ENCODE data around the gene TST. TPM values are rescaled to one million over a fixed set of nuclear protein-coding genes. Genes with fewer than 3 reads are reported as not detected.
A peak's percentile ranks its signal among the peaks of the same experiment; 100 is the strongest.

Gene TST
- total and polyA plus RNA-seq, 2 donors (not counting 1 experiment from before 2014, with no cell fraction given), result 1.4 to 5.9 TPM

DNA sequence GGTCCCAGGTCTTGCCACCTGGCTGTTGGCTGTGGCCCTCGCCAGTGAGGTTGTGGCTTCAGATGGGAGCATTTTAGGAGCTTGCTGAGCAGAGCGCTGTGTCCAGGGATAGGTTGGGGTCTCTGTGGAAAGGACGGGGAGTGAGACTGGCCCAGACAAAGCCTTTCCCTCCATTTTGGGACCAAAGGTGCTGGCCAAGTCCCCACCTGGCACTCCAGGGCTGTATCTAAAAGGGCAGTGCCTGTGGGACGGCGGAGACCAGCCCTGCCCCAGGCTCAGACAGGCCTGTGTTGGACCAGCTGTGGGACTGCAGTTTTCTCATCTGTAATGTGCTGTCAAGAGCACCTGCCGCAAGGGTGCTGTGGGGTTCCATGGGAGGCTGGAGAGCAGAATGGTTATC lies 27.3 kb upstream of the TST start:
- no peak overlapping the region for H3K27ac ChIP-seq (ENCODE audit: low read length in 2 of 2)
- no peaks in the 10 kb centered on the region for H3K9me3 ChIP-seq (ENCODE audit: control extremely low read depth in 1 of 3, control insufficient read depth in 2 of 3, insufficient read depth in 1 of 3, low read length in 2 of 3)
- H3K4me3 ChIP-seq (ENCODE audit: control extremely low read depth in 1 of 5, extremely low read depth in 1 of 5, insufficient read depth in 1 of 5, low read depth in 2 of 5, low read length in 4 of 5), result no peak overlapping the region
- no peak overlapping the region for H3K4me2 ChIP-seq (replicated peaks; ENCODE audit: low read depth, low read length, poor library complexity, severe bottlenecking)
- CTCF ChIA-PET, result interaction anchor here (0.5 kb wide), 1 partner anchor 497 kb away, joined by 3 read pairs; no protein-coding TSS in a partner anchor
- no peak for DNase-seq
- TF ChIP-seq, protein P1, sequence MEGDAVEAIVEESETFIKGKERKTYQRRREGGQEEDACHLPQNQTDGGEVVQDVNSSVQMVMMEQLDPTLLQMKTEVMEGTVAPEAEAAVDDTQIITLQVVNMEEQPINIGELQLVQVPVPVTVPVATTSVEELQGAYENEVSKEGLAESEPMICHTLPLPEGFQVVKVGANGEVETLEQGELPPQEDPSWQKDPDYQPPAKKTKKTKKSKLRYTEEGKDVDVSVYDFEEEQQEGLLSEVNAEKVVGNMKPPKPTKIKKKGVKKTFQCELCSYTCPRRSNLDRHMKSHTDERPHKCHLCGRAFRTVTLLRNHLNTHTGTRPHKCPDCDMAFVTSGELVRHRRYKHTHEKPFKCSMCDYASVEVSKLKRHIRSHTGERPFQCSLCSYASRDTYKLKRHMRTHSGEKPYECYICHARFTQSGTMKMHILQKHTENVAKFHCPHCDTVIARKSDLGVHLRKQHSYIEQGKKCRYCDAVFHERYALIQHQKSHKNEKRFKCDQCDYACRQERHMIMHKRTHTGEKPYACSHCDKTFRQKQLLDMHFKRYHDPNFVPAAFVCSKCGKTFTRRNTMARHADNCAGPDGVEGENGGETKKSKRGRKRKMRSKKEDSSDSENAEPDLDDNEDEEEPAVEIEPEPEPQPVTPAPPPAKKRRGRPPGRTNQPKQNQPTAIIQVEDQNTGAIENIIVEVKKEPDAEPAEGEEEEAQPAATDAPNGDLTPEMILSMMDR (IDR thresholded peaks at IDR 0.05), result no peak
- TF ChIP-seq EZH2 (IDR thresholded peaks at IDR 0.05; ENCODE audit: borderline replicate concordance, insufficient read depth, low read depth, low read length, poor library complexity, severe bottlenecking), result no peak
- H3K27me3 ChIP-seq (replicated peaks in 1 of 4; ENCODE audit: control extremely low read depth in 1 of 4, control insufficient read depth in 3 of 4, insufficient read depth in 4 of 4, low read length in 3 of 4), result no peaks in the 10 kb centered on the region
- ATAC-seq (ENCODE audit: low read depth), result no peak
- H3K27ac Mint-ChIP-seq, result no peak overlapping the region
- POLR2A ChIA-PET, result no interaction called here
- no peak overlapping the region for H2AFZ ChIP-seq (ENCODE audit: insufficient read depth, low read depth, low read length, poor library complexity, severe bottlenecking)
- intact Hi-C loops (cut with micrococcal nuclease), result loop anchor here (10.0 kb wide), 1 partner anchor 192 kb away; no protein-coding TSS in a partner anchor
- no peaks in the 10 kb centered on the region for H4K20me1 ChIP-seq (ENCODE audit: control insufficient read depth, insufficient read depth, low read length, poor library complexity, severe bottlenecking)
- no peak overlapping the region for H3K9ac ChIP-seq (ENCODE audit: low read length)
- 95% methylated on average over 6 of the region's 6 CpGs for WGBS (ENCODE audit: insufficient coverage)
- no peaks in the 10 kb centered on the region for H3K9me3 Mint-ChIP-seq (ENCODE audit: insufficient read depth)
- H3K4me3 Mint-ChIP-seq, result no peak overlapping the region
- H3K27me3 Mint-ChIP-seq, result peaks cover 2% of the 10 kb centered on the region
- peaks cover 17% of the 10 kb centered on the region for H3K4me1 Mint-ChIP-seq
- H3K4me1 ChIP-seq (ENCODE audit: control insufficient read depth in 2 of 2, insufficient read depth in 2 of 2, low read length in 2 of 2), result peaks cover 9 to 17% of the 10 kb centered on the region in 2 donors
- H3K79me2 ChIP-seq (ENCODE audit: control insufficient read depth, insufficient read depth, low read length), result no peaks in the 10 kb centered on the region
- no peaks in the 10 kb centered on the region for H3K36me3 ChIP-seq (replicated peaks in 1 of 2; ENCODE audit: control extremely low read depth in 1 of 2, control insufficient read depth in 1 of 2, extremely low read depth in 1 of 2, insufficient read depth in 2 of 2, low read length in 1 of 2)

DNA sequence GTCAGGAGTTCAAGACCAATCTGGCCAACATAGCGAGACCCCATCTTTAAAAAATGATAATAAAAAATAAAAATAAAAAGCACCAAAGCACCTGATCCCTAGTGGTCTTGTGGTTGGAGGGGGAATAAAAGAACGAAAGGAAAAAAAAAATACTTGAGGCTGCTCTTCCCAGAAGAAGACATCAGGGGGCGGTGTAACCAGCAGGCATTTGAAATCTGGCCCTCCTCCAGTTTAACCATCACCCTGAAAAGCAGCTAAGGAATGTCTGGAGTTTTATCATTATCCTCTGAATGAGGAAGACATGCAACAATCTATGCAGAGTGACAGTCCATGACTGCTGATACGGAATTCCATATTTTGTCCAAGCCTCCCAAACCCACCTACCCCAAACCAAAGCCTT lies 26.7 kb upstream of the TST start:
- Histone ChIP-seq H3K9me3 (ENCODE audit: control extremely low read depth in 1 of 3, control insufficient read depth in 2 of 3, insufficient read depth in 1 of 3, low read length in 2 of 3) (no peaks in the 10 kb centered on the region), H3K79me2 (ENCODE audit: control insufficient read depth, insufficient read depth, low read length) (no peaks in the 10 kb centered on the region), H3K4me3 (ENCODE audit: control extremely low read depth in 1 of 5, extremely low read depth in 1 of 5, insufficient read depth in 1 of 5, low read depth in 2 of 5, low read length in 4 of 5) (no peak overlapping the region), H3K4me1 (ENCODE audit: control insufficient read depth in 2 of 2, insufficient read depth in 2 of 2, low read length in 2 of 2) (peaks cover 9 to 14% of the 10 kb centered on the region in 2 donors), H3K9ac (ENCODE audit: low read length) (no peak overlapping the region), H2AFZ (ENCODE audit: insufficient read depth, low read depth, low read length, poor library complexity, severe bottlenecking) (no peak overlapping the region), H3K36me3 (replicated peaks in 1 of 2; ENCODE audit: control extremely low read depth in 1 of 2, control insufficient read depth in 1 of 2, extremely low read depth in 1 of 2, insufficient read depth in 2 of 2, low read length in 1 of 2) (no peaks in the 10 kb centered on the region), H3K27me3 (replicated peaks in 1 of 4; ENCODE audit: control extremely low read depth in 1 of 4, control insufficient read depth in 3 of 4, insufficient read depth in 4 of 4, low read length in 3 of 4) (no peaks in the 10 kb centered on the region), H3K27ac (ENCODE audit: low read length in 2 of 2) (no peak overlapping the region), H3K4me2 (replicated peaks; ENCODE audit: low read depth, low read length, poor library complexity, severe bottlenecking) (peak overlapping the region; percentile 20), H4K20me1 (ENCODE audit: control insufficient read depth, insufficient read depth, low read length, poor library complexity, severe bottlenecking) (no peaks in the 10 kb centered on the region)
- Mint-ChIP-seq H3K4me3 (no peak overlapping the region), H3K9me3 (ENCODE audit: insufficient read depth) (no peaks in the 10 kb centered on the region), H3K27ac (no peak overlapping the region), H3K4me1 (peaks cover 15% of the 10 kb centered on the region), H3K27me3 (peaks cover 4% of the 10 kb centered on the region)
- intact Hi-C loops (cut with micrococcal nuclease), result loop anchor here (10.0 kb wide), 1 partner anchor 191 kb away; no protein-coding TSS in a partner anchor
- TF ChIP-seq EZH2 (IDR thresholded peaks at IDR 0.05; ENCODE audit: borderline replicate concordance, insufficient read depth, low read depth, low read length, poor library complexity, severe bottlenecking), result no peak
- TF ChIP-seq, protein P1 (IDR thresholded peaks at IDR 0.05), result peak; percentile 41
- no CpG with 5 or more reads among the region's 4 CpGs for WGBS (ENCODE audit: insufficient coverage)
- CTCF ChIA-PET, result interaction anchor here (0.5 to 2.0 kb wide), 3 partner anchors 266 to 497 kb away, joined by 3 to 7 read pairs (median 3); no protein-coding TSS in a partner anchor
- POLR2A ChIA-PET, result no interaction called here
- no peak for DNase-seq
- no peak for ATAC-seq (ENCODE audit: low read depth)
